Mucosa of stomach (tissue), 1 donor: ENCODE data around the gene VTCN1.

Source experiments
- H3K27me3 ChIP-seq: one replicate; pipeline ENCODE4 v1.7.0; 2013; ENCODE audit warnings: mild to moderate bottlenecking, low read length; ENCODE audit not compliant: control insufficient read depth, insufficient read depth
- H3K36me3 ChIP-seq: one replicate; pipeline ENCODE4 v1.7.0; 2013; ENCODE audit warnings: low read length; ENCODE audit not compliant: control insufficient read depth, insufficient read depth
- H3K4me1 ChIP-seq: one replicate; pipeline ENCODE4 v1.7.0; 2013; ENCODE audit warnings: mild to moderate bottlenecking, low read length; ENCODE audit not compliant: control insufficient read depth, insufficient read depth
- H3K4me3 ChIP-seq: one replicate; pipeline ENCODE4 v1.7.0; 2013; ENCODE audit warnings: low read length
- H3K9ac ChIP-seq: one replicate; pipeline ENCODE4 v1.7.0; 2013; ENCODE audit warnings: mild to moderate bottlenecking, low read length, moderate library complexity
- H3K9me3 ChIP-seq: one replicate; pipeline ENCODE4 v1.7.0; 2013; ENCODE audit warnings: mild to moderate bottlenecking, low read length, moderate library complexity; ENCODE audit not compliant: control insufficient read depth
- donor health status: Pancreatic carcinoma.

Gene VTCN1

GRCh38 chr1:117205368-117205767 is 5.4 kb downstream of the VTCN1 start:
- Histone ChIP-seq H3K9me3 (no peaks in the 10 kb centered on the region), H3K4me3 (no peak overlapping the region), H3K27me3 (peaks cover 6% of the 10 kb centered on the region), H3K36me3 (no peaks in the 10 kb centered on the region), H3K4me1 (peaks cover 16% of the 10 kb centered on the region), H3K9ac (no peak overlapping the region)

GRCh38 chr1:117201808-117202207 is 8.9 kb downstream of the VTCN1 start:
- no peaks in the 10 kb centered on the region for H3K27me3 ChIP-seq
- H3K4me1 ChIP-seq: peaks cover 17% of the 10 kb centered on the region
- H3K36me3 ChIP-seq: no peaks in the 10 kb centered on the region
- H3K9me3 ChIP-seq: no peaks in the 10 kb centered on the region
- H3K4me3 ChIP-seq: no peak overlapping the region
- H3K9ac ChIP-seq: no peak overlapping the region

GRCh38 chr1:117198097-117198496 is 12.6 kb downstream of the VTCN1 start:
- Histone ChIP-seq H3K27me3 (no peaks in the 10 kb centered on the region), H3K36me3 (no peaks in the 10 kb centered on the region), H3K9me3 (no peaks in the 10 kb centered on the region), H3K9ac (no peak overlapping the region), H3K4me1 (peaks cover 20% of the 10 kb centered on the region), H3K4me3 (no peak overlapping the region)

GRCh38 chr1:117189726-117190125 is 21.0 kb downstream of the VTCN1 start:
- Histone ChIP-seq H3K9me3 (no peaks in the 10 kb centered on the region), H3K4me3 (no peak overlapping the region), H3K9ac (no peak overlapping the region), H3K4me1 (peaks cover 6% of the 10 kb centered on the region), H3K36me3 (no peaks in the 10 kb centered on the region), H3K27me3 (no peaks in the 10 kb centered on the region)

- Histone ChIP-seq H3K4me3 (no peak overlapping the region), H3K36me3 (no peaks in the 10 kb centered on the region), H3K27me3 (no peaks in the 10 kb centered on the region), H3K9ac (no peak overlapping the region), H3K9me3 (no peaks in the 10 kb centered on the region), H3K4me1 (peaks cover 6% of the 10 kb centered on the region)
Measured at GRCh38 chr1:117188816-117189437, 21.8 kb downstream of the VTCN1 start.

DNA sequence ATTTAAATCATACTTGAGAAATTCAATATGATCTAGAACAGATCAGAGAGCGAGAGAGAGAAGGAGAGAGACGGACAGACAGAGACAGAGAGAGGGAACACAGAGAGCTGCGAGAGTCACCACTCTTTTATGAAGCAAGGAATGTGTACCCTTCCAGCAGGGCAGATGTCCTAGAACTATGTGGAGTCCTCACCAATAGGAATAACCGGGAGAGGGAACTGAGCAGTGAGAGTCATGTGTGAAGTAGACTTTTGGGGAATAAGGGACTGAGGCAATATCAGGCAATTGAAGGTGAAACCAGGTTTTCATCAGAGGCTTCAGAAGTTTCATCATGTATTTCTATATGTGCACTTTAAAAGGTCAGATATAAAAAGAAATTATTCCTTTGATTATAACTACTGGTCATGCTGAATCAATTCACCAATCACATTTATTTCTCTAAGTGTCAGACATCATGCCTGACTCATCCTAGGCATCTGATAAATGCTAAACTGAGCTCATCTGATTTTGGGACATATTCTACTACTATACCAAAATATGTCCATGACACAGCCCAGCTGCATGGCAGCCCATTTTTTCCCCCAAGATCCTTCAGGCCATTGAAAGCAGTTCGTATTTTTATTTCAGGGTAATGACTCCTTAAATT is 22.4 kb downstream of the VTCN1 start:
- Histone ChIP-seq H3K9ac (no peak overlapping the region), H3K36me3 (no peaks in the 10 kb centered on the region), H3K4me3 (no peak overlapping the region), H3K4me1 (peaks cover 6% of the 10 kb centered on the region), H3K9me3 (no peaks in the 10 kb centered on the region), H3K27me3 (no peaks in the 10 kb centered on the region)

DNA sequence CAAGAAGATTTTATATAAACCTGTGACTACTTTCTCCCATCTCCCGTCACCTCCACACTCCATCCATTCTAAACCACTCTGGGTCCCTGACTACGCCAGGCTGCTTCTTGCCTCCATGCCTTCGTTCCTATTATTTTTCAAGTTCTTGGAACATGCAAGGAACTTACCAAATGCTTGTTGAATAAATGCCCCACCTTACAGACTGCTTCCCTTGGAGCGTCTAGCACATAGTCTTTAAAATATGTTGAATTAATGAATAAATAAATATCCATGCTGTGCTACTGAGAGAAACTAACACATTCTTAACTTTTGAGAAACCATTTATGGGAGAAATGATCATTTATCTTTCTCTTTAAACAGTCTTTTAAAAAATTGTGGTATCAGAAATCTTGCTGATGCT is 27.6 kb downstream of the VTCN1 start:
- H3K27me3 ChIP-seq: no peaks in the 10 kb centered on the region
- H3K9ac ChIP-seq: no peak overlapping the region
- H3K4me1 ChIP-seq: no peaks in the 10 kb centered on the region
- H3K9me3 ChIP-seq: no peaks in the 10 kb centered on the region
- H3K36me3 ChIP-seq: no peaks in the 10 kb centered on the region
- H3K4me3 ChIP-seq: no peak overlapping the region

DNA sequence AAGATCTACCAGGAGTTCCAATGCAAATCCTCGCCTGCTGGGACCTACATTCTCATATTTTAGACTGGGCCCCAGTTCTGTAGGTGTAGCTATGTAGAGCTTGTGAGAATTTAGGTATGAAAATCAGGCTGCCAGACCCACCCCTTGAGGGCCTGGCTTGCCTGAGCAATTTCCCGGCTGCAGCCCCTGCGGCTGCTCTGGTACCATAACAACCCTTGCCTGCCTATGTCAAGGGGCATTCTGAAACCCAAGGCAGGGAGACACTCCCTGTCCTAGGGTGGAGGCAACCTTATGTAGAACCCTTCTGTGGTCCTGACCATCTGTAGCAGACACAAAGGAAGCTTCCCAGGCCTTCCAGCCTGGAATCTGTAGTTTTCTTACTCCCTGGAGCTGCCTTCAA is 28.4 kb downstream of the VTCN1 start:
- Histone ChIP-seq H3K36me3 (no peaks in the 10 kb centered on the region), H3K4me3 (no peak overlapping the region), H3K27me3 (no peaks in the 10 kb centered on the region), H3K9ac (no peak overlapping the region), H3K4me1 (no peaks in the 10 kb centered on the region), H3K9me3 (no peaks in the 10 kb centered on the region)

DNA sequence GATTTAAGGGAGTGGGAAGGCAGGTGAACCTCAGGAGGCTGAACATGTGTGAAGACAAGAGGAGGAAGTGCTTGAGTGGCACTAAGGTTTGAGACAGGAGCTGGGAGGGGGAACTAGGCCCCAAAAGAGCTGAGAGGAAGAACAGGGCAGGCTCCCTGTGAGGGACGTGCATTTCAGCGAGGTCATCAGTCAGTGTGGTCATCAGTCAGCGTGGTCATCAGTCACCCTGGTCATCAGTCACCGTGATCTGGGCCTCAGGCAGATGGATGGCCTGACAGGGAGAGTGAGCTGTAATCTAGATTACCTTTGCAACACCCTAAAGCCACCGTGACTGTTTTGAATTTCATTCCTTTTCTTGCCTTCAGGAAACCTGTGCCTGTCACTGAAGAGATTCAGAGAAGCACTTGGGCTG is 29.1 kb downstream of the VTCN1 start:
- no peak overlapping the region for H3K4me3 ChIP-seq
- no peaks in the 10 kb centered on the region for H3K4me1 ChIP-seq
- H3K27me3 ChIP-seq: no peaks in the 10 kb centered on the region
- no peaks in the 10 kb centered on the region for H3K36me3 ChIP-seq
- H3K9ac ChIP-seq: no peak overlapping the region
- no peaks in the 10 kb centered on the region for H3K9me3 ChIP-seq

- Histone ChIP-seq H3K9ac (no peak overlapping the region), H3K27me3 (no peaks in the 10 kb centered on the region), H3K9me3 (no peaks in the 10 kb centered on the region), H3K4me3 (no peak overlapping the region), H3K36me3 (no peaks in the 10 kb centered on the region), H3K4me1 (no peaks in the 10 kb centered on the region)
Measured at GRCh38 chr1:117180147-117180967, 30.4 kb downstream of the VTCN1 start.

DNA sequence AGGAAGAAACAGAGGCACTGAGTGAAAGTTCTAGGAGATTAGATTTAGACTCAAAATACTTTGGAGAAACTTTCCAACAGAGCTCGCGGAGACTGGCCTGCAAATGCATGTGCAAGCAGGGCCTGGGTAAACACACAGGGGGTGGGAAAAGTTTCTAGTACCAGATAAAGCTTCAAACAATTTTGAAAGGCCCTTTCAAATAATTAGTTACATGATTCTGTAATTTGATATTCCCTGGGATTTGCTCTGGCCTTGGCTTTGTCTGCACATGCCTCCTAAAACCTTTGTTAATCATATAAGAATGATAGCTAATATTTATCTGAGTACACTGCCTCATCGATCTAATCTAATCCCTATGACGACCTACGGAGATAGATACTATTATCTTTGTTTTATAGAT is 31.3 kb downstream of the VTCN1 start:
- H3K4me3 ChIP-seq: no peak overlapping the region
- H3K36me3 ChIP-seq: no peaks in the 10 kb centered on the region
- H3K9ac ChIP-seq: no peak overlapping the region
- H3K27me3 ChIP-seq: no peaks in the 10 kb centered on the region
- no peaks in the 10 kb centered on the region for H3K9me3 ChIP-seq
- no peaks in the 10 kb centered on the region for H3K4me1 ChIP-seq

- no peaks in the 10 kb centered on the region for H3K9me3 ChIP-seq
- H3K9ac ChIP-seq: no peak overlapping the region
- no peaks in the 10 kb centered on the region for H3K27me3 ChIP-seq
- H3K4me3 ChIP-seq: no peak overlapping the region
- H3K4me1 ChIP-seq: no peaks in the 10 kb centered on the region
- no peaks in the 10 kb centered on the region for H3K36me3 ChIP-seq
Measured at GRCh38 chr1:117178756-117179155, 32.0 kb downstream of the VTCN1 start.
